Omental fat pad (tissue), 4 donors: ENCODE results near the gene CEP85L. TPM values are rescaled to one million over a fixed set of nuclear protein-coding genes. Genes with fewer than 3 reads are reported as not detected.

ENCODE experiments used
- ATAC-seq: fragments of 150-250 bp; one replicate; pipeline ENCODE4 v1.9.1; 2016; ENCODE audit warnings: mild to moderate bottlenecking, moderate library complexity; ENCODE audit not compliant: low FRiP score
- DNase-seq: peaks from one replicate; pipeline ENCODE4 v3.0.0-alpha.2; 2019; ENCODE audit warnings: low spot score
- total RNA-seq, 4 donors: library from RNA; depleted of rRNA; stranded (reverse); fragments of >200 nt; gene quantifications; one replicate each; pipeline ENCODE4 v1.1.0, GENCODE V29; 2016
- TF ChIP-seq, protein P1 (sequence below), 3 donors: fragments of 450-650 bp; IDR thresholded peaks; one replicate each; pipeline ENCODE4 v1.5.1; 2016 to 2017; ENCODE audit warnings: antibody characterized with exemption in 3 of 3, mild to moderate bottlenecking in 3 of 3, moderate library complexity in 2 of 3

CEP85L gene
- total RNA-seq, 4 donors from 2014 or later: 9.7 to 22.6 (median 14.4) TPM

DNA sequence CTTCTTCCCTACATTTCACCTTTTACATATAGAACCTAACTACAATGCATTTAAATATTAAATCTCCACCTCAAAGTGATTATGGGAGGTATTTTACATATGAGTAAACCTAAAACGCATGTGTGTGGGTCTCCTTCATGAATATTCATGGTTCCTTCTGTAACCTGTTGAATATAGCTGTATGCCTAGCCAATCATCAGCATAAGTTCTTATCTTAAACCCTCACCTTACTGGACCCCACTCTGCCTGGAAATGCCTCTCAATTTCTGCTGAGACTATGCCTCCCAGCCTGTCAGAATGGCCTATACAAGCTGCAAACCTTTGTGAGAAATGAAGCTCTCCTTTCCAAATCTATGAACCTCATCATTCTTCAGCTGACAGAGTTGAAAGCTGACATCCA, 21.3 kb downstream of the CEP85L start:
- TF ChIP-seq, protein P1, sequence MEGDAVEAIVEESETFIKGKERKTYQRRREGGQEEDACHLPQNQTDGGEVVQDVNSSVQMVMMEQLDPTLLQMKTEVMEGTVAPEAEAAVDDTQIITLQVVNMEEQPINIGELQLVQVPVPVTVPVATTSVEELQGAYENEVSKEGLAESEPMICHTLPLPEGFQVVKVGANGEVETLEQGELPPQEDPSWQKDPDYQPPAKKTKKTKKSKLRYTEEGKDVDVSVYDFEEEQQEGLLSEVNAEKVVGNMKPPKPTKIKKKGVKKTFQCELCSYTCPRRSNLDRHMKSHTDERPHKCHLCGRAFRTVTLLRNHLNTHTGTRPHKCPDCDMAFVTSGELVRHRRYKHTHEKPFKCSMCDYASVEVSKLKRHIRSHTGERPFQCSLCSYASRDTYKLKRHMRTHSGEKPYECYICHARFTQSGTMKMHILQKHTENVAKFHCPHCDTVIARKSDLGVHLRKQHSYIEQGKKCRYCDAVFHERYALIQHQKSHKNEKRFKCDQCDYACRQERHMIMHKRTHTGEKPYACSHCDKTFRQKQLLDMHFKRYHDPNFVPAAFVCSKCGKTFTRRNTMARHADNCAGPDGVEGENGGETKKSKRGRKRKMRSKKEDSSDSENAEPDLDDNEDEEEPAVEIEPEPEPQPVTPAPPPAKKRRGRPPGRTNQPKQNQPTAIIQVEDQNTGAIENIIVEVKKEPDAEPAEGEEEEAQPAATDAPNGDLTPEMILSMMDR (IDR thresholded peaks at IDR 0.05): no peak
- no peak for ATAC-seq

DNA sequence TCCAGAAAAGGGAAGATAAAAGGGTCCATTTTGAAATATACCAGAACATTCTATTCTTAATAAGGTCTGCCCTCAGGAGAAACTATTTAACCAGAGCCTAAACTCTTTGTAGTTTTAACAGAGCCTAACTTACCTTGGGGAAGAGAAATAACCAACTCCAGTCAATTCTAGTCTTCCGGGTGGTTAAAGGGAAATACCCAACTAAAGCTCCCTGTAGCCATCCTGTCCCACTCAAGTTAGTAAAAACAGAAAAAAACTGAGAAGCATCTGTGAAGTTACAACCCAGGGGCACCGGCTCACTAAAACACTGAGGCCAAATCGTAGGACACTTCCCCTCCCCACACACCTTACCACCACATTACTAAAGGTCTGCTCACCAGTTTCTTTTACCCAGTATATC, 23.7 kb downstream of the CEP85L start:
- no peak for DNase-seq
- TF ChIP-seq, protein P1 (IDR thresholded peaks at IDR 0.05): no peak
- ATAC-seq: no peak

More for the DNA sequence above, 21.3 kb downstream of the CEP85L start:
- DNase-seq: no peak

DNA sequence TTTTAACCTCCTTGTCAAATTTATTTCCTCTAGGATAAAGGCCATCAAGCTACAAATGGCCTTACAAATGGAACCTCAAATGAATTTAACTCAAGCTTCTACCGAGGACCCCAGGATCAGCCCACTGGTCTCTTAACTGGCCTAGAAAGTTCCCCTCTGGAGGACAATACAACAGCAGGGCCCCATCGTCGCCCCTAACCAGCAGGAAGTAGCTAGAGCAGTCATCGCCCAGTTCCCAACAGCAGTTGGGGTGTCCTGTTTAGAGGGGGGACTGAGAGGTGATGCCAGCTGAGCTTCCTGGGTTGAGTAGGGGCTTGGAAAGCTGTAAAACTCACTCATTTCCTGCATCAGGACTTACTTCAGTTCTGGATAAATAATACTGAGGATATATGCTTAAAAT, 25.6 kb downstream of the CEP85L start:
- ATAC-seq: no peak
- TF ChIP-seq, protein P1 (IDR thresholded peaks at IDR 0.05): no peak
- DNase-seq: no peak

DNA sequence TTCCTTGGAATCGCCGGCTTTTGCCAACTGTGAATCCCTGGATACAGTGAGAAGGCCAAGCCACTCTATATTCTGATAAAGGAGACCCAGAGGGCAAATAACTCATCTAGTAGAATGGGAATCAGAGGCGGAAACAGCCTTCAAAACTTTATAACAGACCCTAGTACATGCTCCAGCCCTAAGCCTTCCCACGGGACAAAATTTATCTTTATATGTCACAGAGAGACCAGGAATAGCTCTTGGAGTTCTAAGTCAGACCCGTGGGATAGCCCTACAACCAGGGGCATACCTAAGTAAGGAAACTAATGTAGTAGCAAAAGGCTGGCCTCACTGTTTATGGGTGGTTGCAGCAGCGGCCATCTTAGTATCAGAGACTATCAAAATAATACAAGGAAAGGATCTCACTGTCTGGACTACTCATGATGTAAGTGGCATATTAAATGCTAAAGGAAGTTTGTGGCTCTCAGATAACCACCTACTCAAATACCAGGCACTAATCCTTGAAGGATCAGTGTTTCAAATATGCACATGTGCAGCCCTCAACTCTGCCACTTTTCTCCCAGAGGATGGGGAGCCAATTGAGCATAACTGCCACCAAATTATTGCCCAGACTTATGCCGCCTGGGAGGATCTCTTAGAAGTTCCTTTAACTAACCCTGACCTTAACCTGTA, 29.5 kb downstream of the CEP85L start:
- DNase-seq (no peak), ATAC-seq (no peak)
- TF ChIP-seq, protein P1 (IDR thresholded peaks at IDR 0.05): no peak

DNA sequence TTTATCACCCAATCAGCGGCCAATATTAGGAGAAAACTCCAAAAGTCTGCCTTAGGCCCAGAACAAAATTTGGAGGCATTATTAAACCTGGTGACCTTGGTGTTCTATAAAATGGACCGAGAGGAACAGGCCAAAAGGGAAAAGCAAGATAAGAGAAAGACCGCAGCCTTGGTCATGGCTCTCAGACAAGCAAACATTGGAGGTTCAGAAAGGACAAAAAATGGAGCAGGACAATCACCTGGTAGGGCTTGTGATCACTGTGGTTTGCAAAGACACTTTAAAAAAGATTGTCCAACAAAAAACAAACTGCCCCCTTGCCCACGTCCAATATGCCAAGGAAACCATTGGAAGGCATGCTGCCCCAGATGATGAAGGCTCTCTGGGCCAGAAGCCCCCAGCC, 31.2 kb downstream of the CEP85L start:
- ATAC-seq (no peak), DNase-seq (no peak)
- TF ChIP-seq, protein P1 (IDR thresholded peaks at IDR 0.05): no peak

DNA sequence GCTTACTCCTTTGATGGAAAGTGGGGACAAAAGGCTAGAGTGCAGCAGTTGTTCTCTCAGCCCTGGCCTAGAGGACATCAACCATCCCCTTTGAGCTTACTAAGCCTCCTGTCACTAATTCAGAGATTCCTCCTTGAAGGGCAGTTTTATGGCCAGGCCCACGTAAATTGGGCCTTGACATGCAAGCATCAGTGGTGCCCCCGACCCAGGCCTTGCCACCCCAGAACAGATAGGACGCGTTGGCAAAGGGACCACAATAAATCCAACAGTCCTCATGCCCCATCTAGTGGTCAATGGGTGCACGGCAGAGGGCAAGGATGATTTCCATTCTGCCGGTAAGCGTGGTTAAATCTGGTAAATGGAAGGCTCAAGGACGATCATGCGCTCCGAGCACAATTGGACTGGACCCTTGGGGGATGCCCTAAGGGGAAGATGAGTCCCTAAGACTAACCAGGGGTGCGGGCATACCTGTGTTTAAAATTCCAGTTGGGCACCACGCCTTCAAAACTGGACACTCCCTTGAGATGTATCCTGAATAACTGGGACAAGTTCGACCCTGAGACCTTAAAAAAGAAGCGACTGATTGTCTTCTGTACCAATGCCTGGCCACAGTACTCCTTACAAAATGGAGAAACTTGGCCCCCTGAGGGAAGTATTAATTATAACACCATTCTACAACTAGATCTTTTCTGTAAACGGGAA, 32.6 kb downstream of the CEP85L start:
- DNase-seq (peak; percentile 38), ATAC-seq (peak; percentile 28)
- TF ChIP-seq, protein P1 (IDR thresholded peaks at IDR 0.05): peak in 1 of 3 donors; percentile 38

DNA sequence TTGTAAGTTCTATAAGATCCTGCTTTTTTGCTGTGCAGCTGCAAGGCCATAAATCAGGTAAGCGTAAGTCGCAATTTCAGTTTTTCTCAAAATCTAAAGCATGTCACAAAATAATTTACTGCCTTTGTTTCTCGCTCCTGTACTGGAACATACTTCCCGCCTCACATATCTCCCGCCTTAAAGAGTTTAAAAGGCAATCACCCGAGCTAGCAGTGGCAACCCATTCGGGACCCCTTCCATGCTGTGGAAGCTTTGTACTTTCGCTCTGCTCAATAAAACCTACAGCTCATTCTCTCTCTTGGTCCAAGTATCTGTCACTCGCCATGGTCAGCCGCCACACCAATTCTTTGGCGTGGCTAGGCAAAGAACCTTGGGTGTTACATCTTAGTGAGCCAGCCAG, 34.0 kb downstream of the CEP85L start:
- DNase-seq (no peak), ATAC-seq (no peak)
- TF ChIP-seq, protein P1 (IDR thresholded peaks at IDR 0.05): no peak
